ENCODE measurements around the gene PDZD4.

Gene PDZD4

GRCh38 chrX:153794897-153795816, 35.2 kb downstream of the PDZD4 start:
- H3K36me3 ChIP-seq (replicated peaks; ENCODE audit: low read depth, low read length): peaks cover 27% of the 10 kb centered on the region
- H3K9ac ChIP-seq (ENCODE audit: low read length): peak overlapping the region; percentile 99
- H3K27me3 ChIP-seq (ENCODE audit: low read depth, low read length): no peaks in the 10 kb centered on the region

GRCh38 chrX:153794018-153794896, 36.1 kb downstream of the PDZD4 start, which contains the start of the genes IDH3G and SSR4:
TSS of gene IDH3G (minus strand) at chrX:153794375. CDS start at chrX:153794326, 49 bp downstream.
TSS of gene SSR4 (plus strand) at chrX:153794668. CDS start at chrX:153794688, 20 bp downstream.
- Histone ChIP-seq H3K9me3 (ENCODE audit: insufficient read depth, low read length) (no peaks in the 10 kb centered on the region), H3K27me3 (ENCODE audit: low read depth, low read length) (no peaks in the 10 kb centered on the region), H3K4me1 (ENCODE audit: low read length) (peaks cover 18% of the 10 kb centered on the region), H3K27ac (ENCODE audit: low read length) (peak within 1 kb of the TSS; percentile 80), H3K4me3 (ENCODE audit: low read length) (peak within 1 kb of the TSS; percentile 96), H2AFZ (ENCODE audit: low read depth, low read length) (no peak within 1 kb of the TSS), H3K9ac (ENCODE audit: low read length) (peak within 1 kb of the TSS; percentile 99), H3K36me3 (replicated peaks; ENCODE audit: low read depth, low read length) (peaks cover 27% of the 10 kb centered on the region), H4K20me1 (ENCODE audit: insufficient read depth, low read length) (peaks cover 5% of the 10 kb centered on the region; the same call in 1 of the 2 replicates), H3K79me2 (ENCODE audit: low read length) (peaks cover 56% of the 10 kb centered on the region), H3K4me2 (ENCODE audit: low read length) (peak within 1 kb of the TSS; percentile 95)
- no peak for TF ChIP-seq CTCF (IDR thresholded peaks at IDR 0.05; ENCODE audit: low read depth, low read length)
- TF ChIP-seq EZH2phosphoT487 (IDR thresholded peaks at IDR 0.05; ENCODE audit: low read depth): no peak

More at GRCh38 chrX:153794897-153795816, 35.2 kb downstream of the PDZD4 start:
- Histone ChIP-seq H3K4me1 (ENCODE audit: low read length) (peaks cover 18% of the 10 kb centered on the region), H3K9me3 (ENCODE audit: insufficient read depth, low read length) (no peaks in the 10 kb centered on the region), H3K27ac (ENCODE audit: low read length) (peak overlapping the region; percentile 63), H3K4me3 (ENCODE audit: low read length) (peak overlapping the region; percentile 96), H3K4me2 (ENCODE audit: low read length) (peak overlapping the region; percentile 95), H4K20me1 (ENCODE audit: insufficient read depth, low read length) (peaks cover 5% of the 10 kb centered on the region; the same call in 1 of the 2 replicates), H2AFZ (ENCODE audit: low read depth, low read length) (no peak overlapping the region), H3K79me2 (ENCODE audit: low read length) (peaks cover 56% of the 10 kb centered on the region)
- no peak for TF ChIP-seq EZH2phosphoT487 (IDR thresholded peaks at IDR 0.05; ENCODE audit: low read depth)
- no peak for TF ChIP-seq CTCF (IDR thresholded peaks at IDR 0.05; ENCODE audit: low read depth, low read length)

- H3K79me2 ChIP-seq (ENCODE audit: low read length): peaks cover 56% of the 10 kb centered on the region
- H4K20me1 ChIP-seq (ENCODE audit: insufficient read depth, low read length): peaks cover 5% of the 10 kb centered on the region; the same call in 1 of the 2 replicates
- peaks cover 22% of the 10 kb centered on the region for H3K36me3 ChIP-seq (replicated peaks; ENCODE audit: low read depth, low read length)
- peak overlapping the region; percentile 83 for H3K9ac ChIP-seq (ENCODE audit: low read length)
- TF ChIP-seq EZH2phosphoT487 (IDR thresholded peaks at IDR 0.05; ENCODE audit: low read depth): no peak
- TF ChIP-seq CTCF (IDR thresholded peaks at IDR 0.05; ENCODE audit: low read depth, low read length): no peak
- peak overlapping the region; percentile 80 for H3K27ac ChIP-seq (ENCODE audit: low read length)
- H2AFZ ChIP-seq (ENCODE audit: low read depth, low read length): no peak overlapping the region
- peaks cover 18% of the 10 kb centered on the region for H3K4me1 ChIP-seq (ENCODE audit: low read length)
- H3K9me3 ChIP-seq (ENCODE audit: insufficient read depth, low read length): no peaks in the 10 kb centered on the region
- no peaks in the 10 kb centered on the region for H3K27me3 ChIP-seq (ENCODE audit: low read depth, low read length)
- peak overlapping the region; percentile 96 for H3K4me3 ChIP-seq (ENCODE audit: low read length)
- H3K4me2 ChIP-seq (ENCODE audit: low read length): peak overlapping the region; percentile 92
These were observed 37.1 kb downstream of the PDZD4 start for GRCh38 chrX:153793291-153793690.
